ENCODE results near the gene TMEM178B. TPM values are rescaled to one million over a fixed set of nuclear protein-coding genes. Genes with fewer than 3 reads are reported as not detected.
A peak's percentile ranks its signal among the peaks of the same experiment; 100 is the strongest.

TMEM178B gene
- total and polyA plus RNA-seq, 8 donors, result 0.42 to 3.0 (median 2.1) TPM

DNA sequence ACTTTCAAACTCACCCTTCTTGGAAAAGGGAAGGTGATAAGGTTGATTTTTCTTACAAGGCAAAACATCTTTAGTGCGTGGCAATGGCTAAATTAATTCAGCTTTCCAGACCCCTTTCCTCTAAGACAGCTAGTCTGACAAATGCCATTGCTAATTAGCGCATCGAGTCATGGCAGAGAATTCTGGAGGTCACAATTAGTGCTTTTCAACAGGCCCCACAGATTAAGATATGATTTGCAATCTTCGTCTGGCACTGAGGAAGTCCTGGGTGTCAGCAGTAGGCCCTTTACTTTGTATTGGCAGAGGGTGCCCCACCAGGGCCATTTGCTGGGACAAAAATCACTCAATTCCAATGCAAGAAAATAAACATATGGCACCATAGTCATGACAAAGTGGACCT, 288.1 kb downstream of the TMEM178B start:
- ATAC-seq, result no peak
- H3K27ac ChIP-seq, result no peak overlapping the region
- no peaks in the 10 kb centered on the region for H3K36me3 ChIP-seq
- WGBS, 2 donors, result 86 to 88% methylated on average over 4 of the region's 4 CpGs
- H3K4me3 ChIP-seq, result no peak overlapping the region
- no peaks in the 10 kb centered on the region for H3K27me3 ChIP-seq
- H3K4me1 ChIP-seq, result no peaks in the 10 kb centered on the region
- no peak for TF ChIP-seq CTCF (IDR thresholded peaks at IDR 0.05)
- no peak for DNase-seq
- no peak for FAIRE-seq
- no peaks in the 10 kb centered on the region for H3K9me3 ChIP-seq
- intact Hi-C loops (cut with DNase I), result no loop called here

GRCh38 chr7:141362580-141363435, 288.9 kb downstream of the TMEM178B start:
- intact Hi-C loops (cut with DNase I), result no loop called here
- Histone ChIP-seq H3K27me3 (no peaks in the 10 kb centered on the region), H3K27ac (no peak overlapping the region), H3K36me3 (no peaks in the 10 kb centered on the region), H3K4me1 (no peaks in the 10 kb centered on the region), H3K9me3 (no peaks in the 10 kb centered on the region), H3K4me3 (no peak overlapping the region)
- FAIRE-seq (no peak), DNase-seq (no peak), ATAC-seq (no peak)
- 71 to 73% methylated on average over 13 of the region's 13 CpGs for WGBS, 2 donors
- no peak for TF ChIP-seq CTCF (IDR thresholded peaks at IDR 0.05)

GRCh38 chr7:141363748-141364147, 289.9 kb downstream of the TMEM178B start:
- no peaks in the 10 kb centered on the region for H3K4me1 ChIP-seq
- intact Hi-C loops (cut with DNase I), result no loop called here
- TF ChIP-seq CTCF (IDR thresholded peaks at IDR 0.05), result no peak
- no peak for DNase-seq
- no peaks in the 10 kb centered on the region for H3K9me3 ChIP-seq
- no peak for FAIRE-seq
- H3K27ac ChIP-seq, result no peak overlapping the region
- H3K4me3 ChIP-seq, result no peak overlapping the region
- no peaks in the 10 kb centered on the region for H3K27me3 ChIP-seq
- 98% methylated on average over 2 of the region's 2 CpGs for WGBS, 2 donors
- no peak for ATAC-seq
- H3K36me3 ChIP-seq, result no peaks in the 10 kb centered on the region

GRCh38 chr7:141366091-141366621, 292.3 kb downstream of the TMEM178B start:
- Histone ChIP-seq H3K4me3 (no peak overlapping the region), H3K36me3 (no peaks in the 10 kb centered on the region), H3K9me3 (no peaks in the 10 kb centered on the region), H3K27ac (no peak overlapping the region), H3K4me1 (no peaks in the 10 kb centered on the region), H3K27me3 (no peaks in the 10 kb centered on the region)
- WGBS, 2 donors, result 34 to 45% methylated on average over 6 of the region's 6 CpGs
- no peak for TF ChIP-seq CTCF (IDR thresholded peaks at IDR 0.05)
- ATAC-seq (no peak), DNase-seq (no peak), FAIRE-seq (no peak)
- intact Hi-C loops (cut with DNase I), result no loop called here

DNA sequence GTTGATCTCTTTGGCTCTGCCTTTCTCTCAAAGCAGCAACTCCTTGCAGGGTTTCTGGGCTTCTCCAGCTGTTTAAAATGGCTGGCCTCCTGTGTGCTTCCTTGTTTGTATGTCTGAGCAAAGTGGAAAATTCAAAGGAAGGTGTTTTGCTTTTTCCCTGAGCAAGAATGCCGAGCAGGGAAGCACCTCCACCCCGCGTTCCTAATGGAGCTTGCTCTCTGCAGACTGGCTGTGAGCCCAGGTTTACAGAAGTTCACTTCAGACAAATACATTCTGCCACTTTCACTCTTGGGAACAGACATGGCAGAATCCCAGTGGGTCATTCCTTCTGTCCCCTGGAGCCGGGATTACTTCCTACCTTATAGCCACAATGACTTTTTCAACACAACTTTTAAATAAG, 295.6 kb downstream of the TMEM178B start:
- peak in 2 of 4 donors; percentile 58 to 62 for ATAC-seq
- 50% methylated on average over 4 of the region's 4 CpGs for WGBS, 2 donors
- no peak for FAIRE-seq
- Histone ChIP-seq H3K9me3 (no peaks in the 10 kb centered on the region), H3K4me1 (no peaks in the 10 kb centered on the region), H3K36me3 (no peaks in the 10 kb centered on the region), H3K27ac (no peak overlapping the region), H3K27me3 (no peaks in the 10 kb centered on the region), H3K4me3 (no peak overlapping the region)
- intact Hi-C loops (cut with DNase I), result no loop called here
- no peak for DNase-seq
- no peak for TF ChIP-seq CTCF (IDR thresholded peaks at IDR 0.05)
